Measurements from ENCODE around the gene OSBPL8. TPM values are rescaled to one million over a fixed set of nuclear protein-coding genes. Genes with fewer than 3 reads are reported as not detected.

OSBPL8 gene
- total and polyA plus RNA-seq, 12 donors, result 3.7 to 154 (median 45.1) TPM

DNA sequence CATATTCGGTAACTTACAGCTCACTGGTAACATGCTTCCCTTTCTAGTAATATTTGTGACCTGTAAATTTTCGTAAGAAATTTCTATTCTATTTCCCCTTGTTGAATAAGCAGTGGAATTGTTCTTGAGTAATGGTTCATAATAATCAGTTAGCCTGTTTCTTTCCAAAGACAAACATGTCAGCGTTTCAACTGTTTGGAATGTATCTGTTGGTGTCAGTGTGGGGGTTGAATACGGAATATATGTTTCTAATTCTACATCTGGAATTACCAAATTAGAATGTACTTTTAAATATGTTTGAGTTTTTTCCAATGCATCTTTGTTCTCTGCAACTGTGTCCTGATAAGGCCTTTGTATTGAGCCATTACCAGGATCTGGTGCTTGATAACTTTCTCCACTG lies 213.3 kb downstream of the OSBPL8 start:
- no peaks in the 10 kb centered on the region for H3K9me3 ChIP-seq (replicated peaks in 1 of 3)
- intact Hi-C loops (cut with DNase I), result loop anchor here in 1 of 2 donors (10.0 kb wide), 1 partner anchor 821 kb away; no protein-coding TSS in a partner anchor
- no peaks in the 10 kb centered on the region for H3K27me3 ChIP-seq
- H3K4me3 ChIP-seq, result no peak overlapping the region
- peak overlapping the region in 2 of 5 donors; percentile 40 to 41 for H3K27ac ChIP-seq
- H3K36me3 ChIP-seq (replicated peaks in 1 of 2), result no peaks in the 10 kb centered on the region
- TF ChIP-seq, protein P1, sequence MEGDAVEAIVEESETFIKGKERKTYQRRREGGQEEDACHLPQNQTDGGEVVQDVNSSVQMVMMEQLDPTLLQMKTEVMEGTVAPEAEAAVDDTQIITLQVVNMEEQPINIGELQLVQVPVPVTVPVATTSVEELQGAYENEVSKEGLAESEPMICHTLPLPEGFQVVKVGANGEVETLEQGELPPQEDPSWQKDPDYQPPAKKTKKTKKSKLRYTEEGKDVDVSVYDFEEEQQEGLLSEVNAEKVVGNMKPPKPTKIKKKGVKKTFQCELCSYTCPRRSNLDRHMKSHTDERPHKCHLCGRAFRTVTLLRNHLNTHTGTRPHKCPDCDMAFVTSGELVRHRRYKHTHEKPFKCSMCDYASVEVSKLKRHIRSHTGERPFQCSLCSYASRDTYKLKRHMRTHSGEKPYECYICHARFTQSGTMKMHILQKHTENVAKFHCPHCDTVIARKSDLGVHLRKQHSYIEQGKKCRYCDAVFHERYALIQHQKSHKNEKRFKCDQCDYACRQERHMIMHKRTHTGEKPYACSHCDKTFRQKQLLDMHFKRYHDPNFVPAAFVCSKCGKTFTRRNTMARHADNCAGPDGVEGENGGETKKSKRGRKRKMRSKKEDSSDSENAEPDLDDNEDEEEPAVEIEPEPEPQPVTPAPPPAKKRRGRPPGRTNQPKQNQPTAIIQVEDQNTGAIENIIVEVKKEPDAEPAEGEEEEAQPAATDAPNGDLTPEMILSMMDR (IDR thresholded peaks at IDR 0.05), result no peak
- no peak for TF ChIP-seq POLR2A (IDR thresholded peaks at IDR 0.05)
- DNase-seq, result no peak
- peaks cover 13 to 32% of the 10 kb centered on the region in 2 donors for H3K4me1 ChIP-seq (replicated peaks in 1 of 2)
- 87 to 93% (median 91%) methylated on average over 4 of the region's 4 CpGs for WGBS, 4 donors

- WGBS, 4 donors, result 82 to 90% (median 83%) methylated on average over 1 of the region's 1 CpG
- Histone ChIP-seq H3K9me3 (replicated peaks in 1 of 3) (no peaks in the 10 kb centered on the region), H3K36me3 (replicated peaks in 1 of 2) (no peaks in the 10 kb centered on the region), H3K4me1 (replicated peaks in 1 of 2) (peaks cover 13 to 32% of the 10 kb centered on the region in 2 donors), H3K4me3 (no peak overlapping the region), H3K27ac (peak overlapping the region in 2 of 5 donors; percentile 36 to 40), H3K27me3 (no peaks in the 10 kb centered on the region)
- intact Hi-C loops (cut with DNase I), result loop anchor here in 1 of 2 donors (10.0 kb wide), 1 partner anchor 821 kb away; no protein-coding TSS in a partner anchor
- DNase-seq, result no peak
- no peak for TF ChIP-seq POLR2A (IDR thresholded peaks at IDR 0.05)
These were observed 214.0 kb downstream of the OSBPL8 start for GRCh38 chr12:76345569-76345968.

DNA sequence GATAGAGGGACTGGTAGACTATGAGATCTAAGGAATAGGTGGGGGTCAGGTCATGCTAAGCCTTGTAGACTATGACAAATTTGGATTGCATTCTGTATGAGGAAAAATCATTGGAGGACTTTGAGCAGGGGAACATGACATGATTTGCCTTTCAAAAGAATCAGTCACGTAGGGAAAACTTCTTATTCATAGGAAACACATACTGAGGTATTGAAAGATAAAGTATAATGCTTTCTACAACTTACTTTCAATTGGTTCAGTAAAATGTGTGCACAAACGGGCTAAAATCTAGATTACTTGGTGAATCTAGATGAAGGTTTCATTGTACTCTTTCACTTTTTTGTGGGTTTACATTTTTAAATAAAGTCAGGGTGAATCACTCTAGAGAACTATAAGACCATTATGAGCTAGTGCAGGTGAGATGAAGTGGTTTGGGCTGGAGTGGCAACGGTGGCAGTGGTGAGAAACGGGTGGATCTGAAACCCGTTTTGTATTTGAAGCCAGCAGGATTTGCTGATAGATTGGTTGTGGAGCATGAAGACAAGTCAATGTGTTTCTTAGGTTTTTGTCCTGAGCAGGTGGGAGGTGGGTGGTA lies 218.0 kb downstream of the OSBPL8 start:
- Histone ChIP-seq H3K27ac (no peak overlapping the region), H3K27me3 (no peaks in the 10 kb centered on the region), H3K4me1 (replicated peaks in 1 of 2) (peaks cover 6 to 21% of the 10 kb centered on the region in 2 donors), H3K4me3 (no peak overlapping the region), H3K9me3 (replicated peaks in 1 of 3) (no peaks in the 10 kb centered on the region), H3K36me3 (replicated peaks in 1 of 2) (no peaks in the 10 kb centered on the region)
- TF ChIP-seq POLR2A (IDR thresholded peaks at IDR 0.05), result no peak
- TF ChIP-seq, protein P1 (IDR thresholded peaks at IDR 0.05), result no peak
- intact Hi-C loops (cut with DNase I), result loop anchor here in 1 of 2 donors (10.0 kb wide), 1 partner anchor 817 kb away; no protein-coding TSS in a partner anchor
- no peak for DNase-seq
- 81 to 92% (median 88%) methylated on average over 5 of the region's 5 CpGs for WGBS, 4 donors

DNA sequence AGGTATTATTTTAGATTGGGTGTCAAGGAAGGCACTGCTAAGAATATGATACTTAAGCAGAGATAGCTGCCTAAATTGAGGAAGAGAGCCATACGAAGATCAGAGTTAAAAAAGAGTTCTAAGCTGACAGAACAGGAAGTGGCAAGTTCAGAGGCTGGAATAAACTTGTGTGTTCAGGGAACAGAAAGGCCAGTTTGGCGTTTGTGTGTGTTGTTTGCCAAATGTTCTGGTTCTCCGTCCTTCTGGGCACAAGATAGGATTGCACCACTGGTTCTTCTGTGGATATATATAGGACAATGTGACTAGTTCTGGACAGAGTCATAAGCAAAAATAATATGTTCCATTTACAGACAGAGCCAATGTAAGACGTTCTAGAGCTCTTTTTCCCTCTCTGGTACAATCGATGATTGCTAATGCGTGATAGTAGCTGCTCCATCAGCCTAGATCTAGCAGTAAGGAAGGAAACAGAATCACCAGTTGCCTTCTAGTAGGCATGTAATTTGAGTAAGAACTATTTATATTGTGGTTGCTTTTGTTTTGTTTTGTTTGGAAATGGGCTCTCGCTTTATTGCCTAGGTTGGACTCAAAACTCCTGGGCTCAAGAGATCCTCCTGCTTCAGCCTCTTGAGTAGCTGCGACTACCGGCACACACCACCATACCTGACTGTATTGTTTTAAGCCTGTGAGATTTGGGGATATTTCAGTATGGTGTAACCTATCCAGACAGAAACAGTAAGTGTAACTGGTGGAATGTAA lies 218.7 kb downstream of the OSBPL8 start:
- H3K27me3 ChIP-seq, result no peaks in the 10 kb centered on the region
- TF ChIP-seq, protein P1 (IDR thresholded peaks at IDR 0.05), result no peak
- no peak for TF ChIP-seq POLR2A (IDR thresholded peaks at IDR 0.05)
- no peaks in the 10 kb centered on the region for H3K9me3 ChIP-seq (replicated peaks in 1 of 3)
- H3K4me1 ChIP-seq (replicated peaks in 1 of 2), result peaks cover 4 to 15% of the 10 kb centered on the region in 2 donors
- intact Hi-C loops (cut with DNase I), result loop anchor here in 1 of 2 donors (10.0 kb wide), 1 partner anchor 816 kb away; no protein-coding TSS in a partner anchor
- peak in 2 of 7 donors; percentile 8 to 16 for DNase-seq
- WGBS, 4 donors, result 79 to 85% (median 82%) methylated on average over 9 of the region's 9 CpGs
- no peak overlapping the region for H3K4me3 ChIP-seq
- H3K27ac ChIP-seq, result no peak overlapping the region
- H3K36me3 ChIP-seq (replicated peaks in 1 of 2), result no peaks in the 10 kb centered on the region

Data from adrenal gland (tissue), 12 donors.